Smooth muscle cell (in vitro differentiated cells): ENCODE results near the gene SUGT1. TPM values are rescaled to one million over a fixed set of nuclear protein-coding genes. Genes with fewer than 3 reads are reported as not detected.

Source experiments
- DNase-seq: peaks from one replicate; lab custom pipeline; 2025; ENCODE audit not compliant: unreplicated experiment; lab: John Stamatoyannopoulos, UW
- H2AFZ ChIP-seq: fragments of 200-600 bp; sonication (generic); 2 replicates; pipeline ENCODE4 v1.6.0; 2016; ENCODE audit warnings: antibody characterized with exemption, low read depth, mild to moderate bottlenecking
- H3F3A ChIP-seq: fragments of 200-600 bp; sonication (generic); 2 replicates; pipeline ENCODE4 v1.6.0; 2017; ENCODE audit warnings: antibody characterized with exemption, low read depth
- H3K27ac ChIP-seq: fragments of 200-600 bp; sonication (generic); 2 replicates; pipeline ENCODE4 v1.5.1; 2016; ENCODE audit warnings: low read depth, mild to moderate bottlenecking
- H3K27me3 ChIP-seq: fragments of 200-600 bp; sonication (generic); 2 replicates; pipeline ENCODE4 v1.6.1; 2016; ENCODE audit warnings: low read depth, mild to moderate bottlenecking
- H3K36me3 ChIP-seq: fragments of 200-600 bp; sonication (generic); 2 replicates; pipeline ENCODE4 v1.5.1; 2016; ENCODE audit warnings: low read depth
- H3K4me1 ChIP-seq: fragments of 200-600 bp; sonication (generic); 2 replicates; pipeline ENCODE4 v1.5.1; 2016; ENCODE audit warnings: low read depth
- H3K4me2 ChIP-seq: fragments of 200-600 bp; sonication (generic); 2 replicates; pipeline ENCODE4 v1.6.0; 2016; ENCODE audit warnings: mild to moderate bottlenecking
- H3K4me3 ChIP-seq: fragments of 200-600 bp; sonication (generic); 2 replicates; pipeline ENCODE4 v1.5.1; 2016; ENCODE audit warnings: mild to moderate bottlenecking
- H3K79me2 ChIP-seq: fragments of 200-600 bp; sonication (generic); 2 replicates; pipeline ENCODE4 v1.6.0; 2016; ENCODE audit warnings: low read depth, mild to moderate bottlenecking
- H3K9ac ChIP-seq: fragments of 200-600 bp; sonication (generic); 2 replicates; pipeline ENCODE4 v1.6.0; 2016; ENCODE audit warnings: low read depth
- H3K9me3 ChIP-seq: fragments of 200-600 bp; sonication (generic); replicated peaks from 2 replicates; pipeline ENCODE4 v1.5.1; 2016; ENCODE audit warnings: low read depth
- H4K20me1 ChIP-seq: fragments of 200-600 bp; sonication (generic); 2 replicates; pipeline ENCODE4 v1.6.0; 2016; ENCODE audit warnings: low read depth
- WGBS: methylation state at CpG from one replicate; pipeline ENCODE4 v1.1.7; 2016; ENCODE audit warnings: low lambda C conversion rate; 5-methylcytosine and 5-hydroxymethylcytosine counted together
- polyA plus RNA-seq: library from polyadenylated mRNA; unstranded; fragments of >200 nt; fragmentation: Nextera tagmentation; extraction: Ambion mirVana; gene quantifications from 2 replicates; pipeline ENCODE4 v1.2.1, GENCODE V29; 2016
- total RNA-seq: library from RNA; depleted of rRNA; stranded (reverse); fragments of >200 nt; gene quantifications from 2 replicates; pipeline ENCODE4 v1.2.3, GENCODE V29; 2014
- TF ChIP-seq, protein P1 (sequence below): fragments of 200-600 bp; sonication (generic); IDR thresholded peaks from 2 replicates; pipeline ENCODE4 v1.5.1; 2017; ENCODE audit warnings: borderline replicate concordance, mild to moderate bottlenecking, antibody characterized with exemption; ENCODE audit not compliant: insufficient read depth, poor library complexity, severe bottlenecking

The SUGT1 gene
- total and polyA plus RNA-seq, 2 experiments from 2014 or later: 54.3 to 64.4 TPM

- Histone ChIP-seq H4K20me1 (no peaks in the 10 kb centered on the region), H3K4me2 (no peak overlapping the region), H3K4me3 (no peak overlapping the region), H3K79me2 (no peaks in the 10 kb centered on the region), H3K9ac (no peak overlapping the region), H3K27ac (no peak overlapping the region), H3K9me3 (no peaks in the 10 kb centered on the region), H3K27me3 (peaks cover 26% of the 10 kb centered on the region), H3K4me1 (no peaks in the 10 kb centered on the region), H3K36me3 (no peaks in the 10 kb centered on the region), H2AFZ (no peak overlapping the region), H3F3A (no peaks in the 10 kb centered on the region)
- 58% methylated on average over 6 of the region's 6 CpGs for WGBS
- DNase-seq: no peak
- TF ChIP-seq, protein P1, sequence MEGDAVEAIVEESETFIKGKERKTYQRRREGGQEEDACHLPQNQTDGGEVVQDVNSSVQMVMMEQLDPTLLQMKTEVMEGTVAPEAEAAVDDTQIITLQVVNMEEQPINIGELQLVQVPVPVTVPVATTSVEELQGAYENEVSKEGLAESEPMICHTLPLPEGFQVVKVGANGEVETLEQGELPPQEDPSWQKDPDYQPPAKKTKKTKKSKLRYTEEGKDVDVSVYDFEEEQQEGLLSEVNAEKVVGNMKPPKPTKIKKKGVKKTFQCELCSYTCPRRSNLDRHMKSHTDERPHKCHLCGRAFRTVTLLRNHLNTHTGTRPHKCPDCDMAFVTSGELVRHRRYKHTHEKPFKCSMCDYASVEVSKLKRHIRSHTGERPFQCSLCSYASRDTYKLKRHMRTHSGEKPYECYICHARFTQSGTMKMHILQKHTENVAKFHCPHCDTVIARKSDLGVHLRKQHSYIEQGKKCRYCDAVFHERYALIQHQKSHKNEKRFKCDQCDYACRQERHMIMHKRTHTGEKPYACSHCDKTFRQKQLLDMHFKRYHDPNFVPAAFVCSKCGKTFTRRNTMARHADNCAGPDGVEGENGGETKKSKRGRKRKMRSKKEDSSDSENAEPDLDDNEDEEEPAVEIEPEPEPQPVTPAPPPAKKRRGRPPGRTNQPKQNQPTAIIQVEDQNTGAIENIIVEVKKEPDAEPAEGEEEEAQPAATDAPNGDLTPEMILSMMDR: no peak
These were observed 92.3 kb downstream of the SUGT1 start for GRCh38 chr13:52744842-52745375.

- 82% methylated on average over 3 of the region's 3 CpGs for WGBS
- no peaks in the 10 kb centered on the region for H3K36me3 ChIP-seq
These were observed 93.5 kb downstream of the SUGT1 start for GRCh38 chr13:52746141-52746540.

DNA sequence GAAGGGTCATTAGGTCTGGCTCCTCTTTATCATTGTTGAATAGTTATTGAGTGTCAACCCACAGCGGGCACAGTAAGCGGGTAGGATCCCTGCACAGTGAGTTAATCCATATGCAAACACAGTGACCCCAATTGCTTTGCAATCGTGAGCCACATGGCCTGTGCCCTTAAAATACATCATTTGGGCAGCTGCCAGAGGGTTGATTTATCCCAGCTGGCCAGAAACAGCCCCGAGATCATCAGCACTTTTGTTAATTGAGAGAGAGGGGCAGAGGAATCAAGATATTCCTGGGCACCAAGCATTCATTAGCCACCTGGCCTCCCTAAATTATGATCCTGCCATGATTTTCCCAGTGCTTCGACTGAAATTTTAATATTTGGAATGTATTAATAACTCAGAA is 96.8 kb downstream of the SUGT1 start:
- DNase-seq: no peak
- Histone ChIP-seq H3K9ac (no peak overlapping the region), H3K79me2 (no peaks in the 10 kb centered on the region), H3K4me1 (no peaks in the 10 kb centered on the region), H3K4me3 (no peak overlapping the region), H3K4me2 (no peak overlapping the region), H2AFZ (no peak overlapping the region), H3K27me3 (no peaks in the 10 kb centered on the region), H3F3A (no peaks in the 10 kb centered on the region), H3K9me3 (no peaks in the 10 kb centered on the region), H3K27ac (no peak overlapping the region), H3K36me3 (no peaks in the 10 kb centered on the region), H4K20me1 (no peaks in the 10 kb centered on the region)
- TF ChIP-seq, protein P1: no peak
- 69% methylated on average over 5 of the region's 5 CpGs for WGBS

More at GRCh38 chr13:52746141-52746540, 93.5 kb downstream of the SUGT1 start:
- no peaks in the 10 kb centered on the region for H3K4me1 ChIP-seq
- no peak overlapping the region for H3K9ac ChIP-seq
- no peak overlapping the region for H3K4me3 ChIP-seq
- no peaks in the 10 kb centered on the region for H4K20me1 ChIP-seq
- H3K79me2 ChIP-seq: no peaks in the 10 kb centered on the region
- no peaks in the 10 kb centered on the region for H3K9me3 ChIP-seq
- TF ChIP-seq, protein P1: no peak
- H3K4me2 ChIP-seq: no peak overlapping the region
- H2AFZ ChIP-seq: no peak overlapping the region
- no peaks in the 10 kb centered on the region for H3F3A ChIP-seq
- no peak overlapping the region for H3K27ac ChIP-seq
- DNase-seq: no peak
- peaks cover 14% of the 10 kb centered on the region for H3K27me3 ChIP-seq

Other genes starting within 250 kb of the SUGT1 start
- gene THSD1, start 246.7 kb upstream of the SUGT1 start, total RNA-seq: 0.54 and 0.67 TPM in 2 replicates
- gene THSD1, start 246.7 kb upstream of the SUGT1 start, polyA plus RNA-seq: 0.08 and 1.1 TPM in 2 replicates
- gene VPS36, start 202.2 kb upstream of the SUGT1 start, total RNA-seq: 31.7 and 45.9 TPM in 2 replicates
- gene VPS36, start 202.2 kb upstream of the SUGT1 start, polyA plus RNA-seq: 18.2 and 19.0 TPM in 2 replicates
- gene CKAP2, start 197.4 kb upstream of the SUGT1 start, total RNA-seq: 19.6 and 24.9 TPM in 2 replicates
- 11.8 and 14.4 TPM in 2 replicates for gene CKAP2, start 197.4 kb upstream of the SUGT1 start, polyA plus RNA-seq
- gene HNRNPA1L2, start 10.4 kb upstream of the SUGT1 start, total RNA-seq: 4.7 and 7.8 TPM in 2 replicates
- 9.5 and 11.9 TPM in 2 replicates for gene HNRNPA1L2, start 10.4 kb upstream of the SUGT1 start, polyA plus RNA-seq
- 0.22 TPM in 1 of 2 replicates, not detected in the other for gene CNMD, start 87.0 kb downstream of the SUGT1 start, total RNA-seq
- gene CNMD, start 87.0 kb downstream of the SUGT1 start, polyA plus RNA-seq: not detected in 2 replicates
- 0.58 and 0.85 TPM in 2 replicates for gene PCDH8, start 195.8 kb downstream of the SUGT1 start, total RNA-seq
- 2.1 TPM in 1 of 2 replicates, not detected in the other for gene PCDH8, start 195.8 kb downstream of the SUGT1 start, polyA plus RNA-seq